ENCODE results near the gene ERBB4. TPM values are rescaled to one million over a fixed set of nuclear protein-coding genes. Genes with fewer than 3 reads are reported as not detected.

ERBB4 gene
- polyA plus RNA-seq, 2 of the 4 experiments (the other 2 are of a cell fraction), result not detected

- TF ChIP-seq TFCP2L1 (CRISPR knock-in tag; IDR thresholded peaks at IDR 0.05) (no peak), CTCF (IDR thresholded peaks at IDR 0.05) (no peak), BCL3 (IDR thresholded peaks at IDR 0.05) (no peak), NR3C1 (IDR thresholded peaks at IDR 0.05) (no peak), RNF2 (IDR thresholded peaks at IDR 0.05; ENCODE audit: borderline replicate concordance, low read depth) (no peak), PHF8 (IDR thresholded peaks at IDR 0.05; ENCODE audit: borderline replicate concordance, low read depth) (no peak), KDM1A (IDR thresholded peaks at IDR 0.05; ENCODE audit: low read depth) (no peak), MAFK (IDR thresholded peaks at IDR 0.05; ENCODE audit: partially characterized antibody) (no peak), GATA3 (IDR thresholded peaks at IDR 0.05; ENCODE audit: borderline replicate concordance) (no peak), FOSB (CRISPR knock-in tag; IDR thresholded peaks at IDR 0.05) (no peak), RCOR1 (IDR thresholded peaks at IDR 0.05; ENCODE audit: low read depth, low read length) (no peak), ZFP36 (IDR thresholded peaks at IDR 0.05; ENCODE audit: borderline replicate concordance, partially characterized antibody) (no peak)
- no peak for ATAC-seq
- Histone ChIP-seq H3K4me3 (no peak overlapping the region), H3K9me3 (no peaks in the 10 kb centered on the region), H3K4me2 (no peak overlapping the region), H3K4me1 (no peaks in the 10 kb centered on the region), H3K27ac (no peak overlapping the region)
- no peak for FAIRE-seq
- ChIA-PET POLR2A (no interaction called here), CTCF (interaction anchor here (0.6 to 1.3 kb wide), 3 partner anchors 14 to 968 kb away, joined by 3 to 4 read pairs (median 4); no protein-coding TSS in a partner anchor)
- DNase-seq (ENCODE audit: low read depth in 1 of 2, low spot score in 1 of 2), result no peak
- WGBS (ENCODE audit: missing lambda C conversion rate), result 45% methylated on average over 4 of the region's 4 CpGs
Observed at GRCh38 chr2:211468877-211469663, 1069.5 kb downstream of the ERBB4 start.

- no peak overlapping the region for H3K4me2 ChIP-seq
- CTCF ChIA-PET, result no interaction called here
- DNase-seq (ENCODE audit: low read depth in 1 of 2, low spot score in 1 of 2), result no peak
- H3K9me3 ChIP-seq, result no peaks in the 10 kb centered on the region
- ATAC-seq, result no peak
- no peak for TF ChIP-seq HDAC2 (IDR thresholded peaks at IDR 0.05)
- no peak for TF ChIP-seq NPAS2 (CRISPR knock-in tag; IDR thresholded peaks at IDR 0.05; ENCODE audit: borderline replicate concordance)
- no peak for TF ChIP-seq HES2 (IDR thresholded peaks at IDR 0.05)
- no peak for TF ChIP-seq HOXB5 (CRISPR knock-in tag; IDR thresholded peaks at IDR 0.05)
- no peak for TF ChIP-seq PBX3 (IDR thresholded peaks at IDR 0.05)
- H3K4me3 ChIP-seq, result no peak overlapping the region
- no peak overlapping the region for H3K27ac ChIP-seq
- 9% methylated on average over 4 of the region's 4 CpGs for WGBS (ENCODE audit: missing lambda C conversion rate)
- FAIRE-seq, result no peak
- H3K4me1 ChIP-seq, result no peaks in the 10 kb centered on the region
- POLR2A ChIA-PET, result no interaction called here
Observed at GRCh38 chr2:211468217-211468616, 1070.4 kb downstream of the ERBB4 start.

- H3K4me2 ChIP-seq, result no peak overlapping the region
- H3K27ac ChIP-seq, result no peak overlapping the region
- ATAC-seq (no peak), FAIRE-seq (no peak), DNase-seq (ENCODE audit: low read depth in 1 of 2, low spot score in 1 of 2) (no peak)
- CTCF ChIA-PET, result interaction anchor here (2.5 kb wide), 1 partner anchor 8 kb away, joined by 11 read pairs; no protein-coding TSS in a partner anchor
- no peaks in the 10 kb centered on the region for H3K4me1 ChIP-seq
- POLR2A ChIA-PET, result no interaction called here
- WGBS (ENCODE audit: missing lambda C conversion rate), result 36% methylated on average over 3 of the region's 3 CpGs
- no peak for TF ChIP-seq ZSCAN20 (CRISPR knock-in tag; IDR thresholded peaks at IDR 0.05)
- no peak for TF ChIP-seq GATA3 (IDR thresholded peaks at IDR 0.05; ENCODE audit: borderline replicate concordance)
- TF ChIP-seq TP53 (CRISPR knock-in tag; IDR thresholded peaks at IDR 0.05), result no peak
- no peak for TF ChIP-seq CHD4 (IDR thresholded peaks at IDR 0.05; ENCODE audit: borderline replicate concordance)
- no peak for TF ChIP-seq NFE2L2 (conservative IDR thresholded peaks at IDR 0.05; ENCODE audit: low read length)
- H3K9me3 ChIP-seq, result no peaks in the 10 kb centered on the region
- H3K4me3 ChIP-seq, result no peak overlapping the region
Observed at GRCh38 chr2:211463397-211463796, 1075.2 kb downstream of the ERBB4 start.
